Measurements from ENCODE around the gene DENND1A. TPM values are rescaled to one million over a fixed set of nuclear protein-coding genes. Genes with fewer than 3 reads are reported as not detected.

Gene DENND1A
- total RNA-seq, 1 donor from 2014 or later, result 19.9 TPM

GRCh38 chr9:123807251-123807650 is 122.7 kb downstream of the DENND1A start:
- no peak overlapping the region for H3K27ac Mint-ChIP-seq

GRCh38 chr9:123806829-123807228 is 123.1 kb downstream of the DENND1A start:
- Mint-ChIP-seq H3K4me3 (no peak overlapping the region), H3K36me3 (no peaks in the 10 kb centered on the region), H3K4me1 (ENCODE audit: unreplicated experiment) (no peaks in the 10 kb centered on the region), H3K9me3 (no peaks in the 10 kb centered on the region), H3K27ac (no peak overlapping the region), H3K27me3 (no peaks in the 10 kb centered on the region)
- no peak for DNase-seq (ENCODE audit: extremely low spot score, unreplicated experiment)
- TF ChIP-seq CTCF (conservative IDR thresholded peaks at IDR 0.05), result no peak

More at GRCh38 chr9:123807251-123807650, 122.7 kb downstream of the DENND1A start:
- Mint-ChIP-seq H3K9me3 (no peaks in the 10 kb centered on the region), H3K4me1 (ENCODE audit: unreplicated experiment) (no peaks in the 10 kb centered on the region), H3K4me3 (no peak overlapping the region), H3K36me3 (no peaks in the 10 kb centered on the region), H3K27me3 (no peaks in the 10 kb centered on the region)
- DNase-seq (ENCODE audit: extremely low spot score, unreplicated experiment), result no peak
- TF ChIP-seq CTCF (conservative IDR thresholded peaks at IDR 0.05), result no peak

- H3K9me3 Mint-ChIP-seq, result no peaks in the 10 kb centered on the region
- TF ChIP-seq CTCF (conservative IDR thresholded peaks at IDR 0.05), result no peak
- no peak overlapping the region for H3K4me3 Mint-ChIP-seq
- no peak for DNase-seq (ENCODE audit: extremely low spot score, unreplicated experiment)
- H3K27me3 Mint-ChIP-seq, result no peaks in the 10 kb centered on the region
- no peaks in the 10 kb centered on the region for H3K36me3 Mint-ChIP-seq
- H3K27ac Mint-ChIP-seq, result no peak overlapping the region
- H3K4me1 Mint-ChIP-seq (ENCODE audit: unreplicated experiment), result no peaks in the 10 kb centered on the region
These were observed 131.7 kb downstream of the DENND1A start for GRCh38 chr9:123798195-123798594.

GRCh38 chr9:123796618-123797484 is 133.1 kb downstream of the DENND1A start:
- no peaks in the 10 kb centered on the region for H3K36me3 Mint-ChIP-seq
- H3K27ac Mint-ChIP-seq, result no peak overlapping the region
- H3K4me3 Mint-ChIP-seq, result no peak overlapping the region
- H3K4me1 Mint-ChIP-seq (ENCODE audit: unreplicated experiment), result no peaks in the 10 kb centered on the region
- DNase-seq (ENCODE audit: extremely low spot score, unreplicated experiment), result no peak
- no peaks in the 10 kb centered on the region for H3K27me3 Mint-ChIP-seq
- no peaks in the 10 kb centered on the region for H3K9me3 Mint-ChIP-seq
- no peak for TF ChIP-seq CTCF (conservative IDR thresholded peaks at IDR 0.05)

- H3K27ac Mint-ChIP-seq, result no peak overlapping the region
- H3K36me3 Mint-ChIP-seq, result no peaks in the 10 kb centered on the region
- H3K9me3 Mint-ChIP-seq, result no peaks in the 10 kb centered on the region
- no peaks in the 10 kb centered on the region for H3K27me3 Mint-ChIP-seq
- DNase-seq (ENCODE audit: extremely low spot score, unreplicated experiment), result no peak
- H3K4me3 Mint-ChIP-seq, result no peak overlapping the region
- no peaks in the 10 kb centered on the region for H3K4me1 Mint-ChIP-seq (ENCODE audit: unreplicated experiment)
- no peak for TF ChIP-seq CTCF (conservative IDR thresholded peaks at IDR 0.05)
These were observed 133.8 kb downstream of the DENND1A start for GRCh38 chr9:123796094-123796493.
